GM04503 (cell line): ENCODE results near the gene TRIM41.
"Not testable (repeated sequence)": the region's sequence is repeated elsewhere in the genome, so short reads cannot be mapped to it uniquely, and the experiment has no call there.

ENCODE experiments used
- DNase-seq: peaks from one replicate; pipeline ENCODE4 v3.0.0-alpha.2; 2012; ENCODE audit warnings: low read depth

Gene TRIM41

DNA sequence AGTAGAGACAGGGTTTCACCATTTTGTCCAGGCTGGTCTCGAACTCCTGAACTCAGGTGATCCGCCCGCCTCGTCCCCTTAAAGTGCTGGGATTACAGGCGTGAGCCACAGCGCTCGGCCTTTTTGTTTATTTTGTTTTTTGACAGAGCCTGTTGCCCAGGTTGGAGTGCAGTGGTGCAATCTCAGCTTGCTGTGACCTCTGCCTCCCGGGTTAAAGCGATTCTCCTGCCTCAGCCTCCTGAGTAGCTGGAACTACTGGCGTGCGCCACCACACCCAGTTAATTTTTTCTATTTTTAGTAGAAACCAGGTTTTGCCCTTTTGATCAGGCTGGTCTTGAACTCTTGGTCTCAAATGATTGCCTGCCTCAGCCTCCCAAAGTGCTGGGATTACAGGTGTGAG is 12.9 kb upstream of the TRIM41 start:
- DNase-seq: not testable (repeated sequence)

GRCh38 chr5:181210698-181211097 is 12.4 kb upstream of the TRIM41 start:
- not testable (repeated sequence) for DNase-seq

DNA sequence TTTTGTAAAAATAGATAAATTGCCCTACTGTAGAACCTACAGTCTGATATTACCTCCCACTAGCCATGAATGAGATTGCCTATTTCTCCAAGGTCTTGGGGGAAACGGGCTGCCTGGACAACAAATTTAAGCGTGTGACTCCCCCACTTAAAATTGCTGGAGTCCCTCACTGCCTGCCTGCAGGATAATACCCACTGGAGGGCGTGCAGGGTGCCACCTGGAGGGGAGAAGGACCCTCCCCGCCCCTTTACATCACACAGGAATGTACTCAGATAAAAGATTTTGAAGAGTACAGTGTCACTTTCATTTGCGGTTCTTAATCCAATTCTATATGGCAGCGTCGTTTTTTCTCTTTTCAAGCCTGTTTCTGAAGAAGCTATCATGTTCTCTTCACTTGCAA is 11.9 kb upstream of the TRIM41 start:
- no peak for DNase-seq

- DNase-seq: no peak
Measured at GRCh38 chr5:181212080-181212479, 11.0 kb upstream of the TRIM41 start.

- no peak for DNase-seq
Measured at GRCh38 chr5:181212934-181213333, 10.1 kb upstream of the TRIM41 start.

DNA sequence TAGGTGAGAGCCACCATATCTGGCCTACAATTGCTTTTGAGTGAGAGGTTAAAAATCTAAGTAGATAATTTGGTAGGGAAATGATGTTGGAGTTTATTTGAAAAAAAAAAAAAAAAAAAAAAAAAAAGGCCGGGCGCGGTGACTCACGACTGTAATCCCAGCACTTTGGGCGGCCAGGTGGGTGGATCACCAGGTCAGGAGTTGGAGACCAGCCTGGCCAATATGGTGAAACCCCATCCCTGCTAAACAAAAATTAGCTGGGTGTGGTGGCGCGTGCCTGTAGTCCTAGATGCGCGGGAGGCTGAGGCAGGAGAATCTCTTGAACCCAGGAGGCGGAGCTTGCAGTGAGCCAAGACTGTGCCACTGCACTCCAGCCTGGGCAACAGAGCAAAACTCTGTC is 8.8 kb upstream of the TRIM41 start:
- DNase-seq: not testable (repeated sequence)

DNA sequence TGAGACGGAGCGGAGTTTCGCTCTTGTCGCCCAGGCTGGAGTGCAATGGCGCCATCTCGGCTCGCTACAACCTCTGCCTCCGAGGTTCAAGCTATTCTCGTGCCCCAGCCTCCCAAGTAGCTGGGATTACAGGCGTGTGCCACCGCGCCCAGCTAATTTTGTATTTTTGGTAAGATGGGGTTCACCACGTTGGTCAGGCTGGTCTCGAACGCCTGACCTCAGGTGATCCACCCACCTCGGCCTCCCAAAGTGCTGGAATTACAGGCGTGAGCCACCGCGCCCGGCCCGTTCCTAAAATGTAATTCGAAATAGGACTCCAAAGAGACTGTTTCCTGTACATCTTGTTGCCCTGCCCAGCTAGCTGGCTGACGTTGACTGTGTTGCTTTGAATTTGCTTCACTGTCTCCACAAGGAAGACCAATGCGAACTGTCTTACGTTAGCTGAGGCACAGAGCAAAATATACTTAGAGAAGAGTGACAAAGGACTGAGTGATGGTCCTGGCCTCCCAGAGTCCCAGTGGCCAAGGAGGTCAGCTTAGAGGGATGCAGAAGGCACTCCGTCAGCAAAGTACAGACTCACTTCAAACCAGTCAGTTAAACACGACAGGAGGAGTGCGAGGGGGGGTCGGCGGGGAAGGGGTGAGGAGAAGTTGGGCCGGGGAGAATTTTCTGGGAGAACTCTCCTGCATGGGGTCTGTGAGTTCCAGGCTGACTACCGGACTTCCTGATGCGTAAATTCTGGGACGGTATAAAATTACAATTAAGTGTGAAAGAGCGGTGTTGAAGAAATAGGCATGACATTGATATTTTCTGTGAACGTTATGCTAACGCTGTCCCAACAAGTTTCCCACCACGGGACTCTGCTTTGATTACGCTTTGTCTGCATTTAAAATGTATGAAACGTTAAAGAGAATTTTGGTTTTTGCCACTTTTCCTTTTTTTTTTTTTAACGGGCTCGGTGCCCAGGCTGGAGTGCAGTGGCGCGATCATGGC is 6.8 kb upstream of the TRIM41 start:
- DNase-seq: no peak

- no peak for DNase-seq
Measured at GRCh38 chr5:181217111-181217802, 5.8 kb upstream of the TRIM41 start.

DNA sequence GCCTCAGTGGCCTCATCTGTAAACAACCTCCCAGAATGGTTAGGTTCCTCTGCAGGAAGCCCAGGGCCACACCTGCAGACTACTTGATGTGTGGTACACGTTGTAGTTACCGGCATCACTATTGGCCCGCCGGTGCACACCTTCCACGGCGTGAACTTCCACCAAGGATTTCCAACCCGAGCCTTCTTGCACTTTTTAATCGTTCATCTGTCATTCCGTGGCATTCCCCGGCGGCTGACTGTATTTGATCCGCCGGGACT is 5.3 kb upstream of the TRIM41 start:
- no peak for DNase-seq

- no peak for DNase-seq
Measured at GRCh38 chr5:181218795-181219124, 4.3 kb upstream of the TRIM41 start.

GRCh38 chr5:181219262-181220177 is 3.6 kb upstream of the TRIM41 start:
- no peak for DNase-seq

GRCh38 chr5:181220178-181220515 is 2.9 kb upstream of the TRIM41 start:
- no peak for DNase-seq

- DNase-seq: no peak
Measured at GRCh38 chr5:181221105-181221791, 1.8 kb upstream of the TRIM41 start.

GRCh38 chr5:181221792-181222629 is 1.1 kb upstream of the TRIM41 start:
- peak; percentile 85 for DNase-seq

DNA sequence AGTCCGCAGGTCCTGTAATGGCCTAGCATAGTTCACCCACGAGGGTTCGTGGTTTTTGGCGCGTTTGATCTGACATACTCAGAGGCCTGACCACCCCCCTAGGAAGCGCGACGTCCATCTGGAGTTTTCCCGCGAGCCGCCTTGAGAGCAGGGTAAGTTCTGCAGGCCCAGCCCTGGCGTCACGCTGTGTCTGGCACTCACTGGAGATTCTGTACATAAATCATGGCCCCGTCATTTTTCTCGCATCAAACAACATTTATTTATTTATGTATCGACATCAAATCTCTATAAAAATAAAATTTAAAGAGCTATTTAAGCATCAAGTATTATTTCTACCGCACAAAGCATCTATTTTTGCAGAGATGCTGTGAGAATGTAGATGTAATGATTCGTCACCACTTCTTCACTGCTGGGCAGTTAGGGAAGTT is 437 bp upstream of the TRIM41 start:
- no peak for DNase-seq

GRCh38 chr5:181223729-181224389 is 778 bp downstream of the TRIM41 start:
- DNase-seq: no peak

- no peak for DNase-seq
Measured at GRCh38 chr5:181224390-181225229, 1.5 kb downstream of the TRIM41 start.

DNA sequence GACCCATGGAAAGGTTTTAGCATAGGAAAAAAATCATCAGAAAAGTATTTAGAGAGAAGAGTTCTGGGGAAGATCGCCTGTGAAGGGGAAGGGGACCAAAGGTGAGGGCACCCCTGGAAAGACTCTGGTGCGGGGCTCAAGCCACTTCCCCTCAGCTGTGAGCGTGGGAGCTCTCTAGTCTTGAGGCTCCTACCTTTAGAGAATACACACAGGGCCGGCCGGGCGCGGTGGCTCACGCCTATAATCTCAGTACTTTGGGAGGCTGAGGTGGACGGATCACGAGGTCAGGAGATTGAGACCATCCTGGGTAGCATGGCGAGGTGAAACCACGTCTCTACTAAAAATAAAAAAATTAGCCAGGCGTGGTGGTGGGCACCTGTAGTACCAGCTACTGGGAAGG is 6.9 kb downstream of the TRIM41 start:
- no peak for DNase-seq

- DNase-seq: no peak
Measured at GRCh38 chr5:181230551-181230950, 7.5 kb downstream of the TRIM41 start.

- DNase-seq: no peak
Measured at GRCh38 chr5:181231432-181231831, 8.4 kb downstream of the TRIM41 start.
